GM12874 (cell line): Measurements from ENCODE around the gene NDUFB7.

ENCODE experiments used
- TF ChIP-seq, protein P1 (sequence below): IDR thresholded peaks from 2 replicates; pipeline ENCODE4 v1.5.1; 2011; ENCODE audit warnings: low read depth, mild to moderate bottlenecking, control low read depth, low read length, moderate library complexity; ENCODE audit not compliant: insufficient read depth

NDUFB7 gene

DNA sequence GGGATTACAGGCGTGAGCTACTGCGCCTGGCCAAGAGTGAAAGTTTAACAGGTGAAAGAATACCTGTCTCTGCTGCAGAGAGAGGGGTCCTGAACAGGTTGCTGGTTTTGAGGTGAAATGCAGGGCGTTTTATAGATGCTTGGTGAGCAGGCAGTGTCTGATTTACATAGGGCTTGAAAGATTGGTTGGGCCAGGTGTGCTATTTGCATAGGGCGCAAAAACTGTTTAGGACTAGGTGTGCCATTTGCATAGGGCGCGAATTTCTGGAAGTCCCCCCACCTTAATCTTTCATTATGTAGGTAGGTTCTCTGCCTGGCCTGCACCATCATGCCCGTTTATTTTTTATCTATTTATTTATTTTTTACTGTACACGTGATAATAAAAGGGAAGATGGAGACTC lies 4.5 kb upstream of the NDUFB7 start:
- TF ChIP-seq, protein P1, sequence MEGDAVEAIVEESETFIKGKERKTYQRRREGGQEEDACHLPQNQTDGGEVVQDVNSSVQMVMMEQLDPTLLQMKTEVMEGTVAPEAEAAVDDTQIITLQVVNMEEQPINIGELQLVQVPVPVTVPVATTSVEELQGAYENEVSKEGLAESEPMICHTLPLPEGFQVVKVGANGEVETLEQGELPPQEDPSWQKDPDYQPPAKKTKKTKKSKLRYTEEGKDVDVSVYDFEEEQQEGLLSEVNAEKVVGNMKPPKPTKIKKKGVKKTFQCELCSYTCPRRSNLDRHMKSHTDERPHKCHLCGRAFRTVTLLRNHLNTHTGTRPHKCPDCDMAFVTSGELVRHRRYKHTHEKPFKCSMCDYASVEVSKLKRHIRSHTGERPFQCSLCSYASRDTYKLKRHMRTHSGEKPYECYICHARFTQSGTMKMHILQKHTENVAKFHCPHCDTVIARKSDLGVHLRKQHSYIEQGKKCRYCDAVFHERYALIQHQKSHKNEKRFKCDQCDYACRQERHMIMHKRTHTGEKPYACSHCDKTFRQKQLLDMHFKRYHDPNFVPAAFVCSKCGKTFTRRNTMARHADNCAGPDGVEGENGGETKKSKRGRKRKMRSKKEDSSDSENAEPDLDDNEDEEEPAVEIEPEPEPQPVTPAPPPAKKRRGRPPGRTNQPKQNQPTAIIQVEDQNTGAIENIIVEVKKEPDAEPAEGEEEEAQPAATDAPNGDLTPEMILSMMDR: no peak

DNA sequence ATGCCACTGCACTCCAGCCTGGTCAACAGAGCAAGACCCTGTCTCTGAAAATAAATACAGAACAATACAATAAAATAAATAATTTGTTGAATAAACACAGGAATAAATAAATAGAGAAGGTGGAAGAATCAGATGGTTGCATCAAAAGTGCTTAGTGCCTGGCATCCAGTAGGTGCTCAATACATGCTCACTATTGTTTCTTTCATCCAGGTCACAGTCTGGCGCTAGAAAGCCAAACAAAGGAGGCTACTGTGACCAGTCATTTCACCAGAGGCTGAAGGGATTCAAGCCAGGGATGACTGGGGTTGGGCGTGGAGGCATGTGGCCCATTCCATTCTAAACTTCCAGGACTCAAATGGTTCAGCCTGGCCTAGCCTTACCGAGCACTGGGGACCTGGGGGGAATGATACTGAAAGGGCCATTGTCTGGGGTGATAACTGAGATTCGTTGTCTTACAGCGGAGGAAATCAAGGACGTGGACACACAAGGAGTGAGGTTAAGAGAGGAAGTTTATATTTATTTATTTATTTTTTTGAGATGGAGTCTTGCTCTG lies 3.6 kb upstream of the NDUFB7 start:
- TF ChIP-seq, protein P1: no peak

DNA sequence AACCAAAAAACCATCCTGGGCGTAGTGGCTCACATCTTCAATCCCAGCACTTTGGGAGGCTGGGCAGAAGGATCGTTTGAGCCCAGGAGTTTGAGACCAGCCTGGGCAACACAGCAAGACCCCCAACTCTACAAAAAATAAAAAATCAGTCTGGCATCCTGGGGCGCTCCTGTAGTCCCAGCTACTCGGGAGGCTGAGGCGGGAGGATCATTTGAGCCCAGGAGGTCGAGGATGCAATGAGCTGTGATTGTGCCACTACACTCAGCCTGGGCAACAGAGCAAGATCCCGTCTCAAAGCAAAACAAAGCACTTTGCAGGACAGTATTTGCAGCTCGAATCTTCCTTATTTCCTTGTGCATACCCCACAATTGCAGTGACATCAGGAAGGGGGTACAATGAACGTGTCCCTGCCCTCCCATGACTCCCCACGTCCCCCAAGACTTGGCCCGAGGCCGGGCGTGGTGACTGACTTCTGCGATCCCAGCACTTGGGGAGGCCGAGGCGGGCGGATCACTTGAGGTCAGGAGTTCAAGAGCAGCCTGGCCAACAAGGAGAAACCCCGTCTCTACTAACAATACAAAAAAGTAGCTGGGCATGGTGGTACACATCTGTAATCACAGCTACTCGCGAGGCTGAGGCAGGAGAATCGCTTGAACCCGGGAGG lies 870 bp downstream of the NDUFB7 start:
- TF ChIP-seq, protein P1: no peak

DNA sequence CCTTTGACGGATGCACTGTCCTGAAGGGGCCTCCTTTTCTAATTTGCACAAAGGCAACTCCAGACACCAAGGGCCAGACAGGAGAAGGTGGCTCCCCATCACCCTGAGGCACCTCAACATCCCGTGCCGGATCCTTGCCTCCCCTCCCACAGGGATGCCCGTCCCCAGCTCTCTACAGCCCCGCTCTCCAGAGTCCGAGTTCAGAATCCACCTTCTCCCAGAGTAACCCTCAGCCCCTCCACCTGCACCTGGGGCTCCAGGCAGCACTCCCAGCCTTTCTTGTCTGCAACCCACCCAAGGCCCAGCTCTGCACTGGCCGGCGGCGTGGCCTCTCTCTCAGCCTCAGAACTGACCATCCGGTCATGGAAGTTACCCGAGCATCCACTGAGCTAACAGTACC lies 4.8 kb downstream of the NDUFB7 start:
- TF ChIP-seq, protein P1: no peak

DNA sequence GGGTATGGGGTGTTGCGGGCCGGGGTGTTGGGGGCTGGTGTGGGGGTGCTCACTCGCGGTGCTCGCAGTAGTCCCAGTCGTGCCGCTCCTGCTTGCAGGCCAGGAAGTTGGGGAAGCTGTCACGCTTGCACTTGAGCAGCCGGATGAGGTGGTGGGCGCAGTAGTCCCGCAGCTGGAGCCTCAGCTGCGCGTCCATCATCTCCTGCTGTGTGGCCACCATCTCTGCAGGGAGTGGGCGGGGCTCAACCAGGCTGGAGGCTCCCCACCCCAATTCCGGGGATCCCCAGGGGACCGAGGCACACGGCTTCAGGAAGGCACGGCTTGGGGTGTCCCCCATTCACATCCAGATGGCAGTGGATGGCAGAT lies 5.2 kb downstream of the NDUFB7 start:
- TF ChIP-seq, protein P1: no peak

DNA sequence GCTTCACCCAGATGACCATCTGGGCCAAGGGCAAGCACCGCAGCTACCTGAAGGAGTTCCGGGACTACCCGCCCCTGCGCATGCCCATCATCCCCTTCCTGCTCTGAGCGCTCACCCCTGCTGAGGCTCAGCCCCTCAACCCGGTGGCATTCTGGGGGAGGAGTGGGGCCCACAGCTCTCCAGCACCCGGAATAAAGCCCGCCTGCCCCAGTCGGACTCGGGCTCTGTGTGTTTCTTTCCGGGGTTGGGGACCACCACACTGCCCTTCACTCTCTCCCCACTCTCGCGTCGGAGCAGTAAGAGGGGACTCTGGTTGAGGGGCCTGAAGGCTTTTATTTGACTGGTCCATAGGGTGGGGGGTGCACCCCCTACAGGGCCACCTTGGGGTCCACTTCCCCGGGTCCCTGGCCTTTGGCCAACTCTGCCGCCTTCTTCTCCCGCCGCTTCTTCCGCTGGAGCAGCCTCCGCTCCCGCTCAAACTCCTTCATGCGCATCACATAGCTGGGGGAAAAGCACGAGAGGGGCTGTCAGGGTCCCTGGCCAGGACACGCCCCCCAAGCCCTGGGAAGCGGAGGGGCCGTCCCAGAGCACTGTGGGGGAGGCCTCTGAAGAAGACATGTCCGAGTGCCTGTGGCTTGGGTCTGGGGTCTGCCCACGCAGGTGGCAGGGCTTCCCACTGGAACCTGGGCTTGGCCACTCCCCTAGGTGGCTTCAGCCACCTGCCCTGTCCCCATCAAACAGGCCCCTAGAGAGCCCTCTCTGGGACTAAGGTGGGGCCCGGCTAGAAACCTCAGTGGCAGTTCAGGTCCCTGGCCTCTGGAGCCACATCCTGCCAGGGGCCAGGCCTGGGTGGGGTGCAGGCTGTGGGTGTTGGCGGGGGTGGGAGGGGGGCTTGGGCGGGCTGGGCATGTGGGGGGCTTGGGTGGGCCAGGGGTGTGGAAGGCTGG lies 5.8 kb downstream of the NDUFB7 start:
- TF ChIP-seq, protein P1: no peak

DNA sequence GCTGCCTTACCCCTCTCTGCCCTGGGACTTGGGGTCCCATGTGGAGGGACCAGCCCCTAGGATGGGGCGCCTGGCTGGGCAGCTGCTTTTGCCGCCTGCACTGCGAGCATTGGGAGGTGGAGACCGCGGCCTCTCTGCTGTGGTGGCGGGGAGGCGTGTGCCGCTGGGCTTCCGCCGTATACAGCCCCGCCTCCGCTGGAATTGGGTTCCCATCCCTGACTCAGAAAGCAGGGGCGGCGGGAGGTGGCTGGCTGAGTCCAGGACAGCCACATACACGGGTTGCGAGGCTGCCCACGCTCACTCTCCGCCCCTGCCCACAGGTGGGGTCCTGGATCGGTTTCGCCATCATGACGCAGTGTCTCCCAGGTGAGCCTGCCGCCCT lies 6.6 kb downstream of the NDUFB7 start:
- TF ChIP-seq, protein P1: no peak
